GM12878 (cell line): ENCODE measurements around the gene PACS1. TPM values are rescaled to one million over a fixed set of nuclear protein-coding genes. Genes with fewer than 3 reads are reported as not detected.
A peak's percentile ranks its signal among the peaks of the same experiment; 100 is the strongest.

Source experiments
- ATAC-seq: fragments of 200-7000 bp; cut with Tn5 transposase; 3 replicates; pipeline ENCODE4 v1.9.1; 2020; ENCODE audit warnings: mild to moderate bottlenecking, moderate library complexity
- BruUV-seq: library from RNA; stranded (reverse); fragments of 400-500 nt; replicated peaks from 2 replicates; lab custom pipeline; 2021; lab: Mats Ljungman, UMichigan
- CTCF ChIA-PET: fragments of 300-600 bp; sonication (Branson Sonifier 250); formaldehyde crosslinking; extraction: SDS; loops from one replicate; lab custom pipeline; 2021; ENCODE audit warnings: inconsistent platforms; lab: Yijun Ruan, JAX
- POLR2A ChIA-PET: fragments of 350-600 bp; formaldehyde crosslinking; extraction: SDS; loops from one replicate; lab custom pipeline; 2021; ENCODE audit warnings: inconsistent platforms; lab: Charles Lee
- RAD21 ChIA-PET: fragments of 300-600 bp; sonication (Branson Sonifier 250); formaldehyde crosslinking; loops from one replicate; lab custom pipeline; 2023; ENCODE audit warnings: antibody characterized with exemption; ENCODE audit not compliant: unreplicated experiment; lab: Charles Lee
- SMC1A ChIA-PET: fragments of 300-600 bp; sonication (Branson Sonifier 250); formaldehyde crosslinking; loops from one replicate; lab custom pipeline; 2023; ENCODE audit not compliant: unreplicated experiment, uncharacterized antibody; lab: Charles Lee
- DNase-seq: peaks from one replicate; pipeline ENCODE4 v3.0.0-alpha.2; 2011; ENCODE audit warnings: low read depth, low spot score
- FAIRE-seq: peaks from 3 replicates; lab custom pipeline; 2011; peaks lifted over from hg19 to GRCh38; lab: Jason Lieb, UNC
- H2AFZ ChIP-seq: 2 replicates; pipeline ENCODE4 v1.6.0; 2011; ENCODE audit warnings: low read depth, low read length, control low read depth; ENCODE audit not compliant: control insufficient read depth
- H3K27ac ChIP-seq: 2 replicates; pipeline ENCODE4 v1.5.1; 2011; ENCODE audit warnings: control low read depth; ENCODE audit not compliant: control insufficient read depth, insufficient read depth
- H3K27me3 ChIP-seq, 2 experiments: replicated peaks in 1 of 2; 2 replicates each; pipeline versions ENCODE4 v1.6.0 to v1.6.1; 2011; ENCODE audit warnings: low read length in 1 of 2; ENCODE audit not compliant: control insufficient read depth in 2 of 2, insufficient read depth in 2 of 2
- H3K36me3 ChIP-seq, 2 experiments: 2 replicates each; pipeline ENCODE4 v1.5.1; 2011; ENCODE audit warnings: low read length in 1 of 2; ENCODE audit not compliant: control insufficient read depth in 2 of 2, insufficient read depth in 2 of 2
- H3K4me1 ChIP-seq: 2 replicates; pipeline ENCODE4 v1.6.1; 2011; ENCODE audit warnings: mild to moderate bottlenecking, low read length, moderate library complexity, mixed read lengths; ENCODE audit not compliant: control insufficient read depth, insufficient read depth
- H3K4me2 ChIP-seq: 2 replicates; pipeline ENCODE4 v1.6.0; 2011; ENCODE audit warnings: control low read depth; ENCODE audit not compliant: control insufficient read depth, insufficient read depth
- H3K4me3 ChIP-seq: fragments of 200-600 bp; sonication (generic); 2 replicates; pipeline ENCODE4 v1.5.1; 2016
- H3K79me2 ChIP-seq: 2 replicates; pipeline ENCODE4 v1.6.0; 2011; ENCODE audit warnings: low read length; ENCODE audit not compliant: control insufficient read depth, insufficient read depth
- H3K9ac ChIP-seq: 2 replicates; pipeline ENCODE4 v1.8.0; 2011; ENCODE audit warnings: low read length, control low read depth, mixed read lengths; ENCODE audit not compliant: control insufficient read depth, insufficient read depth
- H3K9me3 ChIP-seq: replicated peaks from 3 replicates; pipeline ENCODE4 v1.5.1; 2011; ENCODE audit warnings: mild to moderate bottlenecking, low read length; ENCODE audit not compliant: control insufficient read depth, insufficient read depth
- H4K20me1 ChIP-seq: 2 replicates; pipeline ENCODE4 v1.6.0; 2011; ENCODE audit not compliant: control insufficient read depth, insufficient read depth
- IKZF1 ChIP-seq: fragments of 450-650 bp; conservative IDR thresholded peaks from 2 replicates; pipeline ENCODE4 v1.6.1; 2017; ENCODE audit warnings: antibody characterized with exemption, mild to moderate bottlenecking
- IRF4 ChIP-seq: IDR thresholded peaks from 2 replicates; pipeline ENCODE4 v1.6.1; 2011; ENCODE audit warnings: low read depth, low read length
- KLF5 ChIP-seq: fragments of 450-650 bp; IDR thresholded peaks from 2 replicates; pipeline ENCODE4 v1.6.1; 2014; ENCODE audit warnings: mild to moderate bottlenecking; ENCODE audit not compliant: partially characterized antibody
- RB1 ChIP-seq: fragments of 450-650 bp; formaldehyde crosslinking; IDR thresholded peaks from 2 replicates; pipeline ENCODE4 v1.6.1; 2017; ENCODE audit warnings: mild to moderate bottlenecking, borderline replicate concordance
- RFX5 ChIP-seq: IDR thresholded peaks from 2 replicates; pipeline ENCODE4 v1.6.1; 2011; ENCODE audit warnings: low read depth, low read length, improper control_type of control experiment
- SPI1 ChIP-seq: IDR thresholded peaks from 2 replicates; pipeline ENCODE4 v1.6.1; 2011; ENCODE audit warnings: low read depth, mild to moderate bottlenecking, low read length, moderate library complexity, borderline replicate concordance; ENCODE audit not compliant: insufficient read depth
- ZNF217 ChIP-seq: fragments of 450-650 bp; IDR thresholded peaks from 2 replicates; pipeline ENCODE4 v1.6.1; 2017; ENCODE audit warnings: antibody characterized with exemption, mild to moderate bottlenecking
- ZNF24 ChIP-seq: fragments of 450-650 bp; IDR thresholded peaks from 2 replicates; pipeline ENCODE4 v1.6.1; 2017; ENCODE audit warnings: antibody characterized with exemption, mild to moderate bottlenecking
- ZNF384 ChIP-seq: IDR thresholded peaks from 2 replicates; pipeline ENCODE4 v1.6.1; 2012; ENCODE audit warnings: low read depth, mild to moderate bottlenecking, low read length, improper control_type of control experiment, borderline replicate concordance
- WGBS: methylation state at CpG from one replicate; pipeline ENCODE4 v1.1.6; 2016; ENCODE audit warnings: low lambda C conversion rate; ENCODE audit not compliant: insufficient replicate concordance, insufficient coverage; ENCODE audit errors: missing lambda C conversion rate; 5-methylcytosine and 5-hydroxymethylcytosine counted together
- in situ Hi-C: fragments of 300-500 bp; cut with MboI; formaldehyde crosslinking; loops from 9 replicates; pipeline ENCODE4 v1.14.3; 2018; ENCODE audit warnings: mixed read lengths
- intact Hi-C: fragments of 100-400 bp; cut with micrococcal nuclease; formaldehyde crosslinking; loops from one replicate; pipeline ENCODE4 v1.14.2; 2022; ENCODE audit not compliant: unreplicated experiment
- polyA plus RNA-seq, 11 experiments: library from polyadenylated mRNA; depleted of rRNA in 4 of 11; unstranded in 6 of 11; stranded (reverse) in 5 of 11; fragments of >200 nt; fragmentation: Nextera tagmentation in 4 of 11; fragmentation: Illumina TruSeq in 1 of 11; extraction: Ambion mirVana in 4 of 11; extraction: Trizol in 1 of 11; gene quantifications; 1 replicate in 1 of 11; 2 replicates in 10 of 11; pipeline versions ENCODE4 v1.2.1 to v1.2.3, GENCODE V29; 2011 to 2016; ENCODE audit warnings: inconsistent platforms in 2 of 11, missing spikeins in 2 of 11, low read depth in 1 of 11
- total RNA-seq, 4 experiments: library from RNA; depleted of rRNA in 3 of 4; stranded (reverse); fragments of >200 nt in 3 of 4; fragmentation: Illumina TruSeq in 1 of 4; extraction: Trizol in 1 of 4; gene quantifications; 2 replicates each; pipeline versions ENCODE4 v1.2.1 to v1.2.3, GENCODE V29; 2013 to 2021
- TF ChIP-seq, protein P1 (sequence below): fragments of 450-650 bp; formaldehyde crosslinking; IDR thresholded peaks from 2 replicates; pipeline ENCODE4 v1.4.0; 2020; ENCODE audit warnings: mild to moderate bottlenecking, moderate library complexity

PACS1 gene
- total and polyA plus RNA-seq, 10 of the 15 experiments (the other 5 are each of a cell fraction or from before 2014, with no cell fraction given), result 1.1 to 74.3 (median 17.9) TPM

DNA sequence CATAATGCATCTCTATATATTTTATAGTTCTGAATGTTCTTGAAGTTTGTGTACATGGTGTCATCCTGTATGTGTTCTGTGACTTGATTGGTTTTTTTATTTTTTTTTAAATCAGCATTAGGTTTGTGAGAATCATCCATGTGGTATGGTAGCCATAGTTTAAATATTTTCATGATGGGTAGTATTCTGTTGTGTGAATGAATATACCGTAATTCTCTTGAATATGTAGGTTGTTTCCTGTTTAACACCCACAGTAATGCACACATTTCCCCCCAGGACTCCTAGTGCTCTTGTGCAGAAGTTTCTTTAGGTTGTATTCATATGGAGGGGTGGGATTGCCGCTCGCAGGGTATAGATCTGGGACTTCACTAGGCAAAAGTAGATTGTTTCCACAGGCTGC, 2.0 kb downstream of the PACS1 start:
- TF ChIP-seq IKZF1 (no peak), ZNF24 (no peak), SPI1 (no peak), RFX5 (no peak), RB1 (no peak), IRF4 (no peak), ZNF384 (no peak), ZNF217 (no peak), KLF5 (no peak)
- TF ChIP-seq, protein P1, sequence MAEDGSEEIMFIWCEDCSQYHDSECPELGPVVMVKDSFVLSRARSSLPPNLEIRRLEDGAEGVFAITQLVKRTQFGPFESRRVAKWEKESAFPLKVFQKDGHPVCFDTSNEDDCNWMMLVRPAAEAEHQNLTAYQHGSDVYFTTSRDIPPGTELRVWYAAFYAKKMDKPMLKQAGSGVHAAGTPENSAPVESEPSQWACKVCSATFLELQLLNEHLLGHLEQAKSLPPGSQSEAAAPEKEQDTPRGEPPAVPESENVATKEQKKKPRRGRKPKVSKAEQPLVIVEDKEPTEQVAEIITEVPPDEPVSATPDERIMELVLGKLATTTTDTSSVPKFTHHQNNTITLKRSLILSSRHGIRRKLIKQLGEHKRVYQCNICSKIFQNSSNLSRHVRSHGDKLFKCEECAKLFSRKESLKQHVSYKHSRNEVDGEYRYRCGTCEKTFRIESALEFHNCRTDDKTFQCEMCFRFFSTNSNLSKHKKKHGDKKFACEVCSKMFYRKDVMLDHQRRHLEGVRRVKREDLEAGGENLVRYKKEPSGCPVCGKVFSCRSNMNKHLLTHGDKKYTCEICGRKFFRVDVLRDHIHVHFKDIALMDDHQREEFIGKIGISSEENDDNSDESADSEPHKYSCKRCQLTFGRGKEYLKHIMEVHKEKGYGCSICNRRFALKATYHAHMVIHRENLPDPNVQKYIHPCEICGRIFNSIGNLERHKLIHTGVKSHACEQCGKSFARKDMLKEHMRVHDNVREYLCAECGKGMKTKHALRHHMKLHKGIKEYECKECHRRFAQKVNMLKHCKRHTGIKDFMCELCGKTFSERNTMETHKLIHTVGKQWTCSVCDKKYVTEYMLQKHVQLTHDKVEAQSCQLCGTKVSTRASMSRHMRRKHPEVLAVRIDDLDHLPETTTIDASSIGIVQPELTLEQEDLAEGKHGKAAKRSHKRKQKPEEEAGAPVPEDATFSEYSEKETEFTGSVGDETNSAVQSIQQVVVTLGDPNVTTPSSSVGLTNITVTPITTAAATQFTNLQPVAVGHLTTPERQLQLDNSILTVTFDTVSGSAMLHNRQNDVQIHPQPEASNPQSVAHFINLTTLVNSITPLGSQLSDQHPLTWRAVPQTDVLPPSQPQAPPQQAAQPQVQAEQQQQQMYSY (CRISPR knock-in tag), result no peak
- H3K27ac ChIP-seq, result peak overlapping the region; percentile 74
- ChIA-PET RAD21 (interaction anchor here (0.6 to 7.3 kb wide), 10 partner anchors 9 to 66 kb away, joined by 5 to 81 read pairs (median 12); partner anchors contain the start of gene SF3B2), SMC1A (interaction anchor here (1.1 to 17.7 kb wide), 11 partner anchors 8 to 150 kb away, joined by 3 to 265 read pairs (median 5); no protein-coding TSS in a partner anchor), CTCF (interaction anchor here (0.9 to 20.0 kb wide), 7 partner anchors 9 to 182 kb away, joined by 5 to 195 read pairs (median 7); partner anchors contain the start of genes CCDC85B and SF3B2), POLR2A (interaction anchor here (0.8 to 6.3 kb wide), 9 partner anchors 9 to 64 kb away, joined by 3 to 56 read pairs (median 10); partner anchors contain the start of gene SF3B2)
- peaks cover 60% of the 10 kb centered on the region for H3K79me2 ChIP-seq
- peak overlapping the region; percentile 97 for H3K4me2 ChIP-seq
- peak overlapping the region; percentile 94 for H3K4me3 ChIP-seq
- H4K20me1 ChIP-seq, result no peaks in the 10 kb centered on the region
- FAIRE-seq (no peak), ATAC-seq (no peak), DNase-seq (no peak)
- no peak overlapping the region for H2AFZ ChIP-seq
- BruUV-seq, result no TSS peak
- peaks cover 12 to 25% of the 10 kb centered on the region in 2 experiments for H3K36me3 ChIP-seq
- H3K27me3 ChIP-seq, result no peaks in the 10 kb centered on the region
- in situ Hi-C loops, result no loop called here
- WGBS, result 0% methylated on average over 3 of the region's 3 CpGs
- H3K4me1 ChIP-seq, result peaks cover 22% of the 10 kb centered on the region
- no peaks in the 10 kb centered on the region for H3K9me3 ChIP-seq
- intact Hi-C loops, result loop anchor here (5.0 kb wide), 1 partner anchor 150 kb away; no protein-coding TSS in a partner anchor
- H3K9ac ChIP-seq, result peak overlapping the region; percentile 81
